ENCODE results near the gene IGFBP1. TPM values are rescaled to one million over a fixed set of nuclear protein-coding genes. Genes with fewer than 3 reads are reported as not detected.
"Not testable (repeated sequence)": the region's sequence is repeated elsewhere in the genome, so short reads cannot be mapped to it uniquely, and the experiment has no call there.

Gene IGFBP1
- total and polyA plus RNA-seq, 2 of the 13 experiments (the other 11 are each of a cell fraction or from before 2014, with no cell fraction given) = 5.4 to 885 TPM

DNA sequence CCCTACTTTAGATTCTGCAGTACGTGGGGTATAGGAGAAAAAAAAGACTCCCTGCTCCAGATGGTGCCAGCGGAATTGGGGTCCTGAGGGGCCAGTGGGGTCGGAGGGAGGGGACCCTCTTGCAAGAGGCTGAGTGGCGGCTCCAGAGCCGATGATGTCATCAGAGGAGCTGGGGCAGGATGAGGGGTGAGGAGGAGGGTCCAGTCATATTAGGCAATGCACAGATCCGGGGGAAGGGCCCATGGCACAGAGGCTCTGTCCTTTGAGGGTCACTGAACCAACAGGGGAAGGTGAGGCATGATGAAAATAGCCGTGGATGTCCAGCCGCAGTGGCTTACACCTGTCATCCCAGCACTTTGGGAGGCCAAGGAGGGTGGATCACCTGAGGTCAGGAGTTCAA, 34.8 kb upstream of the IGFBP1 start:
- H4K20me1 ChIP-seq (ENCODE audit: insufficient read depth, low read length); H3K27me3 ChIP-seq (ENCODE audit: control insufficient read depth in 1 of 2, insufficient read depth in 2 of 2, low read length in 2 of 2); BruUV-seq (replicated peaks); POLR2A ChIA-PET; H3K36me3 ChIP-seq (replicated peaks in 1 of 2; ENCODE audit: control insufficient read depth in 1 of 2, insufficient read depth in 2 of 2, low read length in 2 of 2); H3K9ac ChIP-seq (ENCODE audit: insufficient read depth, low read depth, low read length); H3K4me3 ChIP-seq (replicated peaks in 1 of 3; ENCODE audit: insufficient read depth in 1 of 3, low read depth in 2 of 3, low read length in 3 of 3); in situ Hi-C loops (cut with HindIII; ENCODE audit: extremely low pct_ligation_motif_present, low pct_unique_long_range_greater_than_20kb); H3K79me2 ChIP-seq (ENCODE audit: insufficient read depth, low read length); H2AFZ ChIP-seq (ENCODE audit: low read length); ATAC-seq; DNase-seq (ENCODE audit: low spot score); FAIRE-seq; H3K4me1 ChIP-seq (ENCODE audit: insufficient read depth, low read length); H3K27ac ChIP-seq (ENCODE audit: extremely low read length, insufficient read depth, low read length); H3K9me3 ChIP-seq (ENCODE audit: low read length); H3K4me2 ChIP-seq (ENCODE audit: low read depth, low read length); TF ChIP-seq ATF7 (CRISPR knock-in tag; IDR thresholded peaks at IDR 0.05): not testable (repeated sequence)
- peak; percentile 74 for TF ChIP-seq ATF7 (IDR thresholded peaks at IDR 0.05)
- intact Hi-C loops (cut with micrococcal nuclease; ENCODE audit: unreplicated experiment) = loop anchor here (5.0 kb wide), 1 partner anchor 271 kb away; no protein-coding TSS in a partner anchor
- whole genome bisulfite sequencing (ENCODE audit: low lambda C conversion rate) = 9% methylated on average over 7 of the region's 8 CpGs
- CTCF ChIA-PET (ENCODE audit: low intra/inter-chr PET ratio, low total read pairs) = interaction anchor here (0.7 to 2.2 kb wide), 4 partner anchors 190 to 699 kb away, joined by 3 to 19 read pairs (median 6); no protein-coding TSS in a partner anchor

DNA sequence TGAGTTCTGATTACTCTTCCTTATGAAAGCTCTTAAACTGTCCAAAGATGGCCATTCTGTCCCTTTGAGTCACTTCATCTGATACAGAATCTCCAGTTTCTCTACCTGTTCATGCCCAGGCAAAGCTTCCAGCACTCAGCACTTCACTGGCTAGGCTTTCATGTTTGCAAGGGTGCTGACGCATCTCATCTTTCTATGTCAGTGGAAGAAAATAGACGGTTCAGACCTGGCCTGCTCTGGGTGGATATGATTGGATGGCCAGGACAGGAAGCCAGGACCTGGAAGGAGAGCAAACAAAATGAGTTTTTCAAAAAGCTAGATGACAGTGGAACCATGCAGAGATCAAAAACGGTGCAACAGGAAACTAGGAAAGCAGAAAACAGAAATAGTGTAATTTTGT, 32.6 kb upstream of the IGFBP1 start:
- BruUV-seq (replicated peaks); H3K27me3 ChIP-seq (ENCODE audit: control insufficient read depth in 1 of 2, insufficient read depth in 2 of 2, low read length in 2 of 2); FAIRE-seq; CTCF ChIA-PET (ENCODE audit: low intra/inter-chr PET ratio, low total read pairs); H3K4me1 ChIP-seq (ENCODE audit: insufficient read depth, low read length); H2AFZ ChIP-seq (ENCODE audit: low read length); H3K4me3 ChIP-seq (replicated peaks in 1 of 3; ENCODE audit: insufficient read depth in 1 of 3, low read depth in 2 of 3, low read length in 3 of 3); DNase-seq (ENCODE audit: low spot score); H4K20me1 ChIP-seq (ENCODE audit: insufficient read depth, low read length); POLR2A ChIA-PET; H3K36me3 ChIP-seq (replicated peaks in 1 of 2; ENCODE audit: control insufficient read depth in 1 of 2, insufficient read depth in 2 of 2, low read length in 2 of 2); H3K9me3 ChIP-seq (ENCODE audit: low read length); H3K27ac ChIP-seq (ENCODE audit: extremely low read length, insufficient read depth, low read length); H3K79me2 ChIP-seq (ENCODE audit: insufficient read depth, low read length); H3K9ac ChIP-seq (ENCODE audit: insufficient read depth, low read depth, low read length); in situ Hi-C loops (cut with HindIII; ENCODE audit: extremely low pct_ligation_motif_present, low pct_unique_long_range_greater_than_20kb); TF ChIP-seq GABPA (IDR thresholded peaks at IDR 0.05; ENCODE audit: low read depth, low read length): not testable (repeated sequence)
- 5% methylated on average over 3 of the region's 3 CpGs for WGBS (ENCODE audit: low lambda C conversion rate)
- intact Hi-C loops (cut with micrococcal nuclease; ENCODE audit: unreplicated experiment) = loop anchor here (2.0 kb wide), 2 partner anchors 99 to 701 kb away; no protein-coding TSS in a partner anchor
- peak overlapping the region; percentile 7; the same call in 1 of the 2 replicates for H3K4me2 ChIP-seq (ENCODE audit: low read depth, low read length)
- ATAC-seq = peak; percentile 75
- TF ChIP-seq SAP130 (CRISPR knock-in tag; IDR thresholded peaks at IDR 0.05; ENCODE audit: low read depth) = 0 out of 2 replicates have a peak, but pooled peaks have one; percentile 17
- peak; percentile 14; the same call in 1 of the 2 replicates for TF ChIP-seq GABPA (CRISPR knock-in tag; IDR thresholded peaks at IDR 0.05; ENCODE audit: low read depth)

- in situ Hi-C loops (cut with HindIII; ENCODE audit: extremely low pct_ligation_motif_present, low pct_unique_long_range_greater_than_20kb) = not testable (repeated sequence)
Measured at GRCh38 chr7:45856888-45857287, 31.4 kb upstream of the IGFBP1 start.

More at GRCh38 chr7:45856888-45857287, 31.4 kb upstream of the IGFBP1 start:
- intact Hi-C loops (cut with micrococcal nuclease; ENCODE audit: unreplicated experiment); H3K27me3 ChIP-seq (ENCODE audit: control insufficient read depth in 1 of 2, insufficient read depth in 2 of 2, low read length in 2 of 2); H4K20me1 ChIP-seq (ENCODE audit: insufficient read depth, low read length); H3K4me1 ChIP-seq (ENCODE audit: insufficient read depth, low read length); H3K4me2 ChIP-seq (ENCODE audit: low read depth, low read length); H3K9ac ChIP-seq (ENCODE audit: insufficient read depth, low read depth, low read length); H3K9me3 ChIP-seq (ENCODE audit: low read length); H3K27ac ChIP-seq (ENCODE audit: extremely low read length, insufficient read depth, low read length); FAIRE-seq; H2AFZ ChIP-seq (ENCODE audit: low read length); CTCF ChIA-PET (ENCODE audit: low intra/inter-chr PET ratio, low total read pairs); H3K79me2 ChIP-seq (ENCODE audit: insufficient read depth, low read length); BruUV-seq (replicated peaks); H3K36me3 ChIP-seq (replicated peaks in 1 of 2; ENCODE audit: control insufficient read depth in 1 of 2, insufficient read depth in 2 of 2, low read length in 2 of 2); POLR2A ChIA-PET; ATAC-seq; DNase-seq (ENCODE audit: low spot score); H3K4me3 ChIP-seq (replicated peaks in 1 of 3; ENCODE audit: insufficient read depth in 1 of 3, low read depth in 2 of 3, low read length in 3 of 3): not testable (repeated sequence)
- 65% methylated on average over 4 of the region's 4 CpGs for WGBS (ENCODE audit: low lambda C conversion rate)

All from HepG2 (cell line).